ENCODE results near the gene RNASE12. TPM values are rescaled to one million over a fixed set of nuclear protein-coding genes. Genes with fewer than 3 reads are reported as not detected.
A peak's percentile ranks its signal among the peaks of the same experiment; 100 is the strongest.
"Not testable (repeated sequence)": the region's sequence is repeated elsewhere in the genome, so short reads cannot be mapped to it uniquely, and the experiment has no call there.

Gene RNASE12, protein sequence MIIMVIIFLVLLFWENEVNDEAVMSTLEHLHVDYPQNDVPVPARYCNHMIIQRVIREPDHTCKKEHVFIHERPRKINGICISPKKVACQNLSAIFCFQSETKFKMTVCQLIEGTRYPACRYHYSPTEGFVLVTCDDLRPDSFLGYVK
- not detected for polyA plus RNA-seq (2013, experiment 1 of 2; ENCODE audit: insufficient read length)
- not detected for polyA plus RNA-seq (2013, experiment 2 of 2; ENCODE audit: insufficient read length)

DNA sequence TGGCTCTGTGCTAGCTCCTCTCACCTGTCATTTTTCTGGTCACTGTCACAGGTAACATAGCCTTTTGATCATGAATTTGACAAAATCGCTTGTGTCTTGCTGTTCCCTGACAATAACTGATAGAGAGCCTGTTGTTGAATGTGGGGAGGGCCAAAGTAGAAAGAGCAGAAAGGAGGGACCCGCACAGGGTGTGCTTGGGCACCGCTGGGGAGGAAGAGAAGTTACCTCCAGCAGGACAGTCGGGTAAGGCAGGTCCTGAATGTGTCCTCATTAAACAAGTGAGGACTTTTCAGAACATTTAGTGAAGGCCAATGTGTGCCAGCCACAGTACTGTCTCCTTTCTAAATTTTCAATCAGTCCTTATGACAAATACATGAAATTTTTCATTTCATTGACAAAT lies at the start of gene RNASE12:
TSS of gene RNASE12 (minus strand) at position 142 of the 400 bp plus-strand sequence. CDS start 653 bp downstream, outside the sequence.
- DNase-seq, result no peak

GRCh38 chr14:20632831-20633691 lies 41.9 kb upstream of the RNASE12 start:
- DNase-seq, result peak; percentile 92

GRCh38 chr14:20632448-20632830 lies 41.3 kb upstream of the RNASE12 start:
- DNase-seq, result no peak

- peak; percentile 71 for DNase-seq
These were observed 40.8 kb upstream of the RNASE12 start for GRCh38 chr14:20631880-20632389.

DNA sequence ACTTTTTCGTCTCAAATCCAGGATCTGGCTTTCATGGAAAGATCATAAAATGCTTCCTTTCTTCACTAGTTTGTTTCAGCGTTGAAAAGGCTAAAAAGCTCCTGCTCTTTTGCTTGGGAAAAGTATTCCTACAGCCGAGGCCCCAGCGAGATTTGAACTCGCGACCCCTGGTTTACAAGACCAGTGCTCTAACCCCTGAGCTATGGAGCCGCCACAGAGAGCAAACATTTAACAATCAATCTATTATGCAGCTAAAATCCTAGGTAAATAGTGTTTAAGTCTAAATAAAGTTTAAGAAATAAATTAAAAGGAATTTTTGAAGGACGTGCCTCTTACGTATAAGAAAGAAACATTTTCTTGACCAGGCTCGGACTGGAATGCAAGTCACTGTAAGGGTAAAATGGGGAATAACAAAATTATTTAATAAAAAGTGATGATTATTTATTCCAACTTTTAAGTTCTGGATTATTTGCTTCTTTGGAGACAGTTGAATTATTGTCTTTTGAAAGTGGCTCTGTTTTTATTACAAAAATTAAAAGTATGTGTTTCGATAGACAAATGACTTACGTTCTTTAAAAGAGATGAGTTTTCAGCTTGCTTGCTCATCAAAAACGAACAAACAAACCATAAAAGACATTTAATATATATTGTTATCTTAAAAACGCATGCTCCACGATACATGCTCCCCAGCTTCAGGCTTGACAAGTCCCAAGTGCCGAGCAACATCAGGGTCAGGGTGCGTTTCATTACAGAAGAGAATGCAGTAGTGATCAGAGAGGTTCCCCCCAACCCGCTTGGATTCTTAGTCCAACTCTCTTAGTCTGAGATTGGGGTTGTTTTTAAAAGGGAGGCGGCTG lies 40.1 kb upstream of the RNASE12 start:
- DNase-seq, result peak; percentile 68

DNA sequence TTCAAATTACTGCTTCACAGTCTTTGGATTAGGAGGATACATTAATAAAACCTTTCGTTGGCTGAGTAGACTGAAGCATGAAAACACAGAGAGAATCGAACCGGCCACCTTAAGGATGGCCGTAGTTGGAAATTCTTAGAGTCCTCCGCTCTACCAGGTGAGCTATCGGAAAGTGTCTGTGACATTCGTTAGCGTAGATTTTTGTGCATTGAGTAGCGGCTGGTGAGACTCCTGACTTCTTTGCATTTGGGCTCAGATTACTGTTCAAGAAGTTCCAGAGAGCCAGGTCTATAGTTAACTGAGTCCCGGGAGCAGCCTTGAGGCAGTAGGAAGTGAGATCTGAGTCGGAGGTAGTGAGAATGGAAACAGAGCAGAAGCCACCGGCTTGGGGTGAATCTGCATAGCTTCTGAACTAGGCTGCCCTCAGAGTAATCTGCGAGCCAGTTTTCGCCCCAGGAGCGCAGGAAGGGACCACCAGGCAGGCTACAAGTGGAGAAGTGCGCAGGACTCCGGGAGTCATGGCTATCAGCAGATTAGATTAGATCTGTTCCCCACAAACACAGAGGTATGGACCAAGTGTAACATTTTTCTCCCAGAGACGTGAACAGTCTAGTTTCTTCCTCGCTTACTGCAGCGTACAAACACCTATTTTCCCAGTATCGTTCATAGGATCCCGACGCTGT lies 39.3 kb upstream of the RNASE12 start:
- peak; percentile 40 for DNase-seq

GRCh38 chr14:20628063-20628854 lies 37.1 kb upstream of the RNASE12 start:
- no peak for DNase-seq

DNA sequence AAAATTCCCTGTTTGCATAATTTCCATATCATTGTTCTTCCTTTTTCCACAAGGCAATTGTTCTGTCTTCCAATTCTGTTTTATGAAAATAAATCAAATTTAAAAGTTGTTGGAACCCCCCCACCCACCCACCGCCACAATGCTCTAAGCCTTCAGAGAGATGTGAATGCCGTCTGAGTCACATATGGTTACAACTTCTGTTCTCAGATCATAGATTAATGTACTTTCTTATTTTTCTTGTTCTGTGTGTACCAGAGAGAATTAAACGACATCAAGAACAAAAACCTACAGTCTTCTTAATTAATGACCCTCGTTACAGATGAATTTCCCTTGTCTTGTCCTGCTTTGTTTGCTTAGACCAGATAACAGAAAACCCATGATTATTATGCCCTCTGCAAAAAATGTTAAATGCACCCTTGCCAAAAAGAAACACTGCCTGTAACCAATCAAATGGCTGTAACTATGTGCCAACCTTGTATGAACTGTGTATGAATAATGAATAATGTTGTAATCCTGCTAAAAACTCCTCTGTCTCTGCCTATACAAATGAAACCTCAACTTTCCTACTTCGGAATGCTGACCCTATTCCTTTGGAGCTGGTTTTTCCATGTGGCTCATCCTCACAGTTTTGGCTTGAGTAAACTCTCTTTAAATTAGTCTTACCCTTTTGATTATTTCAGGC lies 36.3 kb upstream of the RNASE12 start:
- DNase-seq, result no peak

- no peak for DNase-seq
These were observed 35.1 kb upstream of the RNASE12 start for GRCh38 chr14:20626274-20626673.

- DNase-seq, result peak; percentile 65
These were observed 33.4 kb upstream of the RNASE12 start for GRCh38 chr14:20624495-20625070.

DNA sequence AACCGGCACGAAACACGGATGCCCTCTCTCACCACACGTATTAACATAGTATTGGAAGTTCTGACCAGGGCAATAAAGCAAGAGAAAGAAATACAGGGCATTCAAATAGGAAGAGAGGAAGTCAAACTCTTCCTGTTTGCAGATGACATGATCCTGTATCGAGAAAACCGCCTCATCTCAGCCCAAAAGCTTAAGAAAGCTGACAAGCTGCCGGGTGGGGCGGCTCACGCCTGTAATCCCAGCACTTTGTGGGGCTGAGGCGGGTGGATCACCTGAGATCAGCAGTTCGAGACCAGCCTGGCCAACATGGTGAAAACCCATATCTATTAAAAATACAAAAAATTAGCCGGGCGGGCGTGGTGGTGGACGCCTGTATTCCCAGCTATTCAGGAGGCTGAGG lies 32.6 kb upstream of the RNASE12 start:
- no peak for DNase-seq

- DNase-seq, result no peak
These were observed 31.7 kb upstream of the RNASE12 start for GRCh38 chr14:20622816-20623291.

- no peak for DNase-seq
These were observed 29.8 kb upstream of the RNASE12 start for GRCh38 chr14:20620798-20621478.

- DNase-seq, result not testable (repeated sequence)
These were observed 28.5 kb upstream of the RNASE12 start for GRCh38 chr14:20619688-20620087.

DNA sequence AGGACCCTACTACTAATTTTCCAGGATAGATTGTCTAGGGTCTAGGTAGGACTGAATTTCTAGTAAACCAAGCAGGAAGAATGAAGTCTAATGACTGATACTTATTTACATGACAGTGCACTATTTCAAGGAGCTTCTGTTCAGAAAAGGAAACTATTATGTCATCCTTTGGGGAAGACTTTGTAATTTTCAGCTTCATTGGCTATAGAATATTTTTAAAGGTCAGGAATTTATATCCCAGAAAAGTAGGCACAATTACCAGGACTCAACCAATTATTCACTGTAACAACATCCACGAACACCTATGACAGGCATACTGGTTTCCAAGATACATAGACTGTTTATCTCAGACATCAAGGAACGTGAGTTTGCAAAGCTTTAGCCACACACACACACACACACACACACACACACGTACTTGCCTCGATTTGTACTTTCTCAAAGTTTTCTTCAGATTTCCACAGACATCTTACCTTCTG lies 27.1 kb upstream of the RNASE12 start:
- no peak for DNase-seq

- DNase-seq, result no peak
These were observed 26.2 kb upstream of the RNASE12 start for GRCh38 chr14:20617138-20618003.

- DNase-seq, result no peak
These were observed 24.8 kb upstream of the RNASE12 start for GRCh38 chr14:20615996-20616395.
